ENCODE data around the gene DAB2IP. TPM values are rescaled to one million over a fixed set of nuclear protein-coding genes. Genes with fewer than 3 reads are reported as not detected.

Gene DAB2IP
- total and polyA plus RNA-seq, 2 donors (not counting 1 experiment from before 2014, with no cell fraction given): 14.6 to 16.5 TPM

- Histone ChIP-seq H3K79me2 (ENCODE audit: control insufficient read depth, insufficient read depth, low read length) (peaks cover 3% of the 10 kb centered on the region), H3K4me3 (replicated peaks in 1 of 4; ENCODE audit: control extremely low read depth in 1 of 4, insufficient read depth in 1 of 4, low read depth in 3 of 4, low read length in 4 of 4) (peak overlapping the region; percentile 60 to 81 (median 64)), H4K20me1 (ENCODE audit: control insufficient read depth, extremely low read depth, insufficient read depth, low read length) (no peaks in the 10 kb centered on the region), H3K4me1 (ENCODE audit: control insufficient read depth, extremely low read depth, insufficient read depth, low read length) (peaks cover 14% of the 10 kb centered on the region), H3K4me2 (ENCODE audit: extremely low read depth, insufficient read depth, low read length) (peak overlapping the region; percentile 88), H3K36me3 (ENCODE audit: control insufficient read depth, insufficient read depth, low read length) (no peaks in the 10 kb centered on the region), H3K9me3 (ENCODE audit: control insufficient read depth, insufficient read depth, low read depth, low read length) (no peaks in the 10 kb centered on the region), H3K27ac (ENCODE audit: insufficient read depth, low read length) (peak overlapping the region; percentile 10), H3K9ac (ENCODE audit: insufficient read depth, low read length) (peak overlapping the region; percentile 58), H3K27me3 (ENCODE audit: control insufficient read depth, insufficient read depth, low read length) (no peaks in the 10 kb centered on the region), H2AFZ (ENCODE audit: low read length) (peak overlapping the region; percentile 26)
- TF ChIP-seq CTCF (conservative IDR thresholded peaks at IDR 0.05 in 1 of 2, IDR thresholded peaks at IDR 0.05 in 1 of 2; ENCODE audit: low read depth in 1 of 2, low read length in 2 of 2) (peak; percentile 44 to 67), EZH2 (IDR thresholded peaks at IDR 0.05; ENCODE audit: low read length, missing control alignments) (no peak)
- DNase-seq (ENCODE audit: low read depth in 2 of 2): peak; percentile 35 to 53
Measured at GRCh38 chr9:121700165-121700831, 48.9 kb downstream of the DAB2IP start.

GRCh38 chr9:121700832-121701419 lies 49.5 kb downstream of the DAB2IP start:
- Histone ChIP-seq H3K36me3 (ENCODE audit: control insufficient read depth, insufficient read depth, low read length) (no peaks in the 10 kb centered on the region), H4K20me1 (ENCODE audit: control insufficient read depth, extremely low read depth, insufficient read depth, low read length) (no peaks in the 10 kb centered on the region), H3K4me1 (ENCODE audit: control insufficient read depth, extremely low read depth, insufficient read depth, low read length) (peaks cover 14% of the 10 kb centered on the region), H3K4me2 (ENCODE audit: extremely low read depth, insufficient read depth, low read length) (peak overlapping the region; percentile 88), H3K27me3 (ENCODE audit: control insufficient read depth, insufficient read depth, low read length) (no peaks in the 10 kb centered on the region), H3K9ac (ENCODE audit: insufficient read depth, low read length) (no peak overlapping the region), H3K4me3 (replicated peaks in 1 of 4; ENCODE audit: control extremely low read depth in 1 of 4, insufficient read depth in 1 of 4, low read depth in 3 of 4, low read length in 4 of 4) (peak overlapping the region; percentile 14 to 81 (median 64)), H3K79me2 (ENCODE audit: control insufficient read depth, insufficient read depth, low read length) (peaks cover 3% of the 10 kb centered on the region), H2AFZ (ENCODE audit: low read length) (no peak overlapping the region), H3K9me3 (ENCODE audit: control insufficient read depth, insufficient read depth, low read depth, low read length) (no peaks in the 10 kb centered on the region), H3K27ac (ENCODE audit: insufficient read depth, low read length) (no peak overlapping the region)
- TF ChIP-seq EZH2 (IDR thresholded peaks at IDR 0.05; ENCODE audit: low read length, missing control alignments) (no peak), CTCF (conservative IDR thresholded peaks at IDR 0.05 in 1 of 2, IDR thresholded peaks at IDR 0.05 in 1 of 2; ENCODE audit: low read depth in 1 of 2, low read length in 2 of 2) (no peak)
- DNase-seq (ENCODE audit: low read depth in 2 of 2): no peak

GRCh38 chr9:121701736-121702261 lies 50.4 kb downstream of the DAB2IP start:
- no peaks in the 10 kb centered on the region for H3K9me3 ChIP-seq (ENCODE audit: control insufficient read depth, insufficient read depth, low read depth, low read length)
- H4K20me1 ChIP-seq (ENCODE audit: control insufficient read depth, extremely low read depth, insufficient read depth, low read length): no peaks in the 10 kb centered on the region
- H3K4me3 ChIP-seq (replicated peaks in 1 of 4; ENCODE audit: control extremely low read depth in 1 of 4, insufficient read depth in 1 of 4, low read depth in 3 of 4, low read length in 4 of 4): no peak overlapping the region
- H3K9ac ChIP-seq (ENCODE audit: insufficient read depth, low read length): no peak overlapping the region
- no peak overlapping the region for H2AFZ ChIP-seq (ENCODE audit: low read length)
- H3K36me3 ChIP-seq (ENCODE audit: control insufficient read depth, insufficient read depth, low read length): no peaks in the 10 kb centered on the region
- no peak overlapping the region for H3K4me2 ChIP-seq (ENCODE audit: extremely low read depth, insufficient read depth, low read length)
- peaks cover 14% of the 10 kb centered on the region for H3K4me1 ChIP-seq (ENCODE audit: control insufficient read depth, extremely low read depth, insufficient read depth, low read length)
- peaks cover 3% of the 10 kb centered on the region for H3K79me2 ChIP-seq (ENCODE audit: control insufficient read depth, insufficient read depth, low read length)
- no peak for DNase-seq (ENCODE audit: low read depth in 2 of 2)
- H3K27me3 ChIP-seq (ENCODE audit: control insufficient read depth, insufficient read depth, low read length): no peaks in the 10 kb centered on the region
- no peak overlapping the region for H3K27ac ChIP-seq (ENCODE audit: insufficient read depth, low read length)
- TF ChIP-seq CTCF (conservative IDR thresholded peaks at IDR 0.05 in 1 of 2, IDR thresholded peaks at IDR 0.05 in 1 of 2; ENCODE audit: low read depth in 1 of 2, low read length in 2 of 2): no peak
- no peak for TF ChIP-seq EZH2 (IDR thresholded peaks at IDR 0.05; ENCODE audit: low read length, missing control alignments)
